Activated T-cell treated with anti-CD3 and anti-CD28 coated beads for 24 hours (primary cell): ENCODE data around the gene PTPRN2.
"Not testable (repeated sequence)": the region's sequence is repeated elsewhere in the genome, so short reads cannot be mapped to it uniquely, and the experiment has no call there.

Experiments used
- DNase-seq: peaks from one replicate; pipeline ENCODE4 v3.0.0-alpha.2; 2020; ENCODE audit warnings: low read depth

PTPRN2 gene

DNA sequence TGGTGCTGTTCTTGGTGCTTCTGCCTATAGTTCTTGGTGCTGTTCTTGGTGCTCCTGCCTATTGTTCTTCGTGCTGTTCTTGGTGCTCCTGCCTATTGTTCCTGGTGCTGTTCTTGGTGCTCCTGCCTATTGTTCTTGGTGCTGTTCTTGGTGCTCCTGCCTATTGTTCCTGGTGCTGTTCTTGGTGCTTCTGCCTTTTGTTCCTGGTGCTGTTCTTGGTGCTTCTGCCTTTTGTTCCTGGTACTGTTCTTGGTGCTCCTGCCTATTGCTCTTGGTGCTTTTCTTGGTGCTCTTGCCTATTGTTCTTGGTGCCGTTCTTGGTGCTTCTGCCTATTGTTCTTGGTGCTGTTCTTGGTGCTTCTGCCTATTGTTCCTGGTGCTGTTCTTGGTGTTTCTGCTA is 71.1 kb downstream of the PTPRN2 start:
- no peak for DNase-seq

DNA sequence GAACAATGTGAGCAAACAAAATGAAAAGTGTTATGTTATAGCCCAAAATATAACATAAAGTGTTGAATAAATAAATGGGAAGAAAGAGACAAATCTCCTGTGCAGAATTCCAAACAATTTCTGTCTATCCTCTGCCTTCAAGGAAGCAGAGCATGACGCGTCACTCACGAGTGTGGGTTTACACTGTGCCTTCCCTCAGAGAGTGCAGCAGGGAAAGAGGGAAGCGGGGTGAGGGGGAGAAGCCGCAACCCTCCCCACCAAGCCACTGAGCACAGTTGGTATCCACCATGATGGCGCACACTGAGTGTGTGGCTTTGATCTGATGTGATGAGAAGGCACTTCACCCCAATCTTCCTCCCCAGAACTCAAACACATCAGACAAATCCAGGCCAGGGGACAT is 74.8 kb downstream of the PTPRN2 start:
- no peak for DNase-seq

DNA sequence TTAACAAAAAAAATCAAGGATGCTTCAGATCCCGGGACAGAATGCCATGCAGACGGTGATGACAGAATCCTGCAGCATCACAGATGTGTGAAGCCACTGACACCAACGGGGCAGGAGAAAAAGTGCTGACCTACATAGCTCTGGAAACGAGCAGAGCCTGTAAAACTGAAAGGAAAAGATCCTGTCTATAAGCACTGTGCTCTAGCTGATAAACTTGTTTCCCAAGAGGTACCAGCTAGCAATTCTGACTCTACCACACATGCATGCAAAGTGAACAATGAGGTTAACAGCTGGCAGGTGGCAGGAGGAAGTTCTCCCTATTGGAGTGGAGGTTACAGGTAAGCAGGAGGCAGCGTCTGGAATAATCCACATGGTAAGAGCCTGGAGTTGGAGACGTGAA is 75.6 kb downstream of the PTPRN2 start:
- DNase-seq = no peak

DNA sequence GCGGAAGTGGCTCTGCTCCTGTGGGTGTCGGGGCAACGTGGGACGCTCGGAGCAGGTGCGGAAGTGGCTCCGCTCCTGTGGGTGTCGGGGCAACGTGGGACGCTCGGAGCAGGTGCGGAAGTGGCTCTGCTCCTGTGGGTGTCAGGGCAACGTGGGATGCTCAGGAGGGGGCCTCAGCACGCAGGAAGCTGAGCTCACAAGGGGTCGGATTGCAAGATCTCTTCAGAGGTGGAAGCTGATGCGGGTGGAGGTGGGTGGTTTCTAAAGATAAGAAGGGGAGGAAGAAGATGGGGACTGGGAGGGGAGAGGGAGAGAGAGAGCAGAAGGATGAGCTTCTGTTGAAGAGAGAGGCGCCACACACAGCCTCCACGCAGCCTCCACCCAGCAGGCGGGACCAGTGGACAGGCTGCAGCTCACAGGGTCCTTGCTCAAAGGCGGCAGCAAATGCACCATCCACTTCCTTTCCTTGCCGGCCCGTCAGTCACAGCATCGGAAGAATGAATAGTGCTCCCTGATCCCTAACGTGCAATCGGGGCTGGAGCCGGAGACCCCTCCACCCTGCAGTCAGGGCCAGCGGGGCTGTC is 78.7 kb downstream of the PTPRN2 start:
- no peak for DNase-seq

DNA sequence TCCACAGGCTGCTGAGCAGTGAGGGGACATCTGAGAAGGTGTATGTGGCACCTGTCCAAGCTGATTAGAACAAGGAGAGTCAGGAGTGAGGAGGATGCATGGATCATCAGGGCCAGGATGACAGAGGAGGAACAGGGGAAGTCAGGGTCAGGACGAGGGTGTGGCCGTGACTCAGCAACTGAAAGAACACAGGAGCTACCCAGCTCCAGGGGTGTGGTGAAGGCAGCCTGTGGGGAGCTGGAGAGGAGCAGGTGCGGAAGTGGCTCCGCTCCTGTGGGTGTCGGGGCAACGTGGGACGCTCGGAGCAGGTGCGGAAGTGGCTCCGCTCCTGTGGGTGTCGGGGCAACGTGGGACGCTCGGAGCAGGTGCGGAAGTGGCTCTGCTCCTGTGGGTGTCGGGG is 79.3 kb downstream of the PTPRN2 start:
- DNase-seq = not testable (repeated sequence)

DNA sequence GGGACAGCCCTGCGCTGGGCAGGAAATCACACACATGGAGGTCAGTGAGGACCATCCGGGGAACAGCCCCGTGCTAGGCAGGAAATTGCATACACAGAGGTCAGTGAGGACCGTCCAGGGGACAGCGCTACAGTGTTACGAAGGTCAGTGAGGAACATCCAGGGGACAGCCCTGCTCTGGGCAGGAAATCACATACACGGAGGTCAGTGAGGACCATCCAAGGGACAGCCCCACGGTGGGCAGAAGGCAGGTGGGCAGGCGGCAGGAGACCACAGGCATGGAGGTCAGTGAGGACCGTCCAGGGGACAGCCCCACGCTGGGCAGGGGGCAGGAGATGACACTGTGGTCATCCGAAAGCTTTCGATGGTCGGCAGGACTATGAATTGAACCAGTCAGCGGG is 79.7 kb downstream of the PTPRN2 start:
- DNase-seq = no peak

DNA sequence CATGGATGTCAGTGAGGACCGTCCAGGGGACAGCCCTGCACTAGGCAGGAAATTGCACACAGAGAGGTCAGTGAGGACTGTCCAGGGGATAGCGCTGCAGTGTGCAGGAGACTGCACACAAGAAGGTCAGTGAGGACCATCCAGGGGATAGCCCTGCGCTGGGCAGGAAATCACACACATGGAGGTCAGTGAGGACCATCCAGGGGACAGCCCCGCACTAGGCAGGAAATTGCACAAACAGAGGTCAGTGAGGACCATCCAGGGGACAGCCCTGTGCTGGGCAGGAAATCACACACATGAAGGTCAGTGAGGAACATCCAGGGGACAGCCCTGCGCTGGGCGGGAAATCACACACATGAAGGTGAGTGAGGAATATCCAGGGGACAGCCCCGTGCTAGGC is 80.4 kb downstream of the PTPRN2 start:
- not testable (repeated sequence) for DNase-seq

DNA sequence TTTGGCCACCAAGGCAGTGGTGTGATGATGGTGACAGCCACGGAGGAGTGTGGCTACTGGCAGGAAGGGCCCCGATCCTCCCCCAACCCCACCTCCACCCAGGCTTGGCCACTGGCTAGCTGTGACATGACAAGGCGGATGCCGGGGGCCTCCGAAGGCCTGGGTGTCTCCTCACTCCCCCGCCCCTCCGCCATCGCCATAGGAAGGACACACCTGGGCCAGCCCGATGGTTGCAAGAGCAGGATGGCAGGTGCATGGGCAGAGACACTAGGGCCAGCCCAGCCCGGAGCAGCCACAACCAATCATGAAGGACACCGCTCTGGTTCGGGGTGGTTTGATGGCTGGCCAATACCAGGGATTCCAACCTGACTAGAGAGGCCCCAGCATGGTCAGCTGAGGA is 81.0 kb downstream of the PTPRN2 start:
- DNase-seq = no peak

DNA sequence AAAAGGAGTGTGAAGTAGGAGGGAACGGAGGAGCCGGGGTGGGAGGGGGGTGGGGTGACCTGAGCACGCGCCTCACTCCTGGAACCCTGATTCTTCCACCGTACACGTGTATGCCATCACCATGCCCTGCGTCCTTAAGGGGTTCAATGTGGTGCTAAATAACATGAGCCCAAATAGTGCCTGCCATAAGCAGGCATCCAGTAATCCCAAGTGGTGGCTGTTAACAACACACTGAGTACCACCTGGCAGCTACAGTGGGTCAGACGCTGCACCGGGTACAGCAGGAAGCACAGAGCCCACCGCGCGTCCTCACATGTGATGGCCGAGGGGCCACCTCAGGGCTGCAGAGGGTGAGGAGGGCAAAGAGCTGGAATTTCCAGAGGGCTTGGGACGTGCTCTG is 81.9 kb downstream of the PTPRN2 start:
- DNase-seq = no peak

DNA sequence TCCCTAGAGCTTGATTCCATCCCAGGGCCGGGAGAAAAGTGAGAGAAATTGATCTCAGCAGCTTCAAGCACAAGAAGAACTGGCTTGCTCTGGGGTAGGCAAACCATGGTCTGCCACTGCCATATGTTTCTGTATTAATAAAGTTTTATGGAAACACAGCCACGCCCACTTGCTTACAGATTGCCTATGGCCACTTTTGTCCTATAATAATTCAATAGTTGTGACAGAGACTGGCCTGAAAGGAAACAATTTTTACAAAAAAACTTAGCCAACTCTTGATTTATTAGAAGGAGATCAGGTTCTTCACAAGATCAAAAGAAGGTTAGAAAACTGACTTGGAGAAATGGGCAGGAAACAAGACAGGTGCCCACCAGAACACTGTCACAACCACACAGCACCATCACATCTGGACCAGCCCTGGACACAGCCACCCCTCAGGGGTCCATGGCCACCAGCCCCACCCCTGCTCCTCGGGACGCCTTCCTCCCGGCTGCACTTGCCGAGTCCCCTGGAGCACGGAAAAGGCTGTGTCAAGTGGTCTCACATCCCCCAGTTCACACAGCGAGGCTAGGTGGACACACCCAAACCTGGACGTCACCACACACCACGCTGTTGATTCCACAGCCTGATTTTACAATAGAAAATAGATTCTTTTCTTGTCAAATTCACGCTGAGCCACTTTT is 85.4 kb downstream of the PTPRN2 start:
- DNase-seq = no peak

DNA sequence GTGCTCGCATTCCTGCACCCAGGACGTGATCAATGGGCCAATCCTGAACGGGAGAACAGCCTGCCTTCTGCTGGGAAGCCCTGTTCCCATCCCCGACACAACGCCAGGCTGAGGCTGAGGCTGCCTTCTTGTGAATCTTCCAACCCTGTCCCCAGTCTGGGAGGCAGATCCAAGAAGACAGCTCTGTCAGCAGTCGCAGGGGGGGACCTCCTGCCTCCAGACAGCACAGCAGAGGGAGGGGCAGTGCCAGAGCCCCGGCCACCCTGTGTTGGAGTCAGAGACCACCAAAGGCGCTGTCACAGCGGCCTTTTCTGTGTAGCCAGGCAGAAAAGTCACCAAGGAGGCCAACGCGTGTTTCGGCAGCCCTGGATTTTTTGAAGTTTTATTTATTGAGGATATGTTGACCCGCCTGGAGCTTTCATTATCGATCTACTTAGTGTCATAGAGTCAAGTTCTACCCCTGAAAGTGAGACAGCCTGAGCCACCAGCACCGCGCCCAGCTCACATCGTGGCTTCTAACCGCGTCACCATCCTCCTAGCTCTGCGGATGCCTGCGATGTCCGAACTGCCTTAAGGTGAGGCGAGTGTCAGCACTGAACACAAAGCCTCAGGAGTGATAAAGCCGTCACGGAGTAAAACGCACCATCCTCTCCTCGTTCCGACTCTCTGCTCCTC is 86.1 kb downstream of the PTPRN2 start:
- DNase-seq = no peak

DNA sequence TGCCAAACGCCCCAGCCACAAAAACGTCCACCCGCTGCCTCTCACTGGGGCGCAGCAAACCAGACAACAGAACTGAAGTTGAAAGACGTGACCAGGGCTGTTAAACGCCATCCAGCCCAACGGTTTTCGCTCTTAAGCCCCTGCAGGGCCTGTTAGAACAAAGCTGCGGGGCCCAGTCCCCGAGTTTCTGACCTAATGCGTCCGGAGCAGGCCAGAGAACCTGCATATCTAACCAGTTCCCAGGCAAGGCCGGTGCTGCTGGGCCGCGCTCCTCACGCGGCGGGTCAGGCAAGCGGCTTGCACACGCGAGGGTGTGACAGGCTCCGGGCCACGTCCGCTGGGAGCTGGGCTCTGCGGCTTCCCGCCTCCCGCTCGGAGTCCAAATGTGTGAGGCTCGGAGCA is 87.0 kb downstream of the PTPRN2 start:
- DNase-seq = no peak

DNA sequence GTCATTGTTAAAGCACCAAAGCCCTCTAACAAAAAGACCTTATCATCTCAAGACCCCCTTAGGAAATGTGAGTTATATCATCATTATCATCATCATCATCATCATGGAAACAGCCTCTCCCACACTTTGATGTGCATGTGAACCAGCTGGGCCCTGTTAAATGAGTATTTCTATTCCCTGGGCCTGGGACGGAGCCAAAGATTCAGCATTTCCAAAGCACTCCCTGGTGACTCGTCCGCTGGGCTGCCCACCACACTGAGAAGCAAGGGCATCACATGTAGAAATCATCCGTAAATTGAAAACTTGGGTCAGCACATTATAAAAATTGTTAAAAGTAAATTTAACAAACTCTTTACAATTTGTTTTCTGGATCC is 88.6 kb downstream of the PTPRN2 start:
- DNase-seq = no peak

DNA sequence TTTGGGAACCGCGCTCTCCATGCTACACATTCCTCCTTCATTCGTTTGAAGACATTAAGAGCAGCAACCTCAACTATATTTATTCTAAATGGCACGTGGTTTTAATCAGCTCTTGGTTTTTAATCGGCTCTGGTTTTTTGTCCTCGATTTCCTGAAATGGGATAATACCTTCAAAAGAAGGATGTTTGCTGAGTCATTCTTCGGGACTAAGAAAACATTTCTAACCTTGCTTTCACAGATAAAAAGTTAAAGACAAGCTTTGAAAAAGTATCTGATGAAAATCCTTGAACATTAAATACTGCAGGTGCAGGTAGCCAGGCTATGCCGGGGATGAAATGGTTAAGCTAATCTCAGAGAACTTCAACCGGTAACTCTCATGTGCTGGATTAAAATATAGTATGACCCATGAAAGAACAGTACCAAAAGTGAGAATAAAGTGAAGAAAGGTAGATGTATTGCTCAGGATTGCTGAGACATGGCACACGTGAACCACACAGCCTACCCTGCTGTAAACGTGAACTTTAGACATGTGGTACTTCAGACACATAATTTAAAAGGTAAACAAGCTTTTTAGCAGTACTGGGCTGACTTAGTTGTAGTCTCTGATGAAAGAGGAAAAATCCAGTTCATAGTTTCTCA is 89.1 kb downstream of the PTPRN2 start:
- no peak for DNase-seq

DNA sequence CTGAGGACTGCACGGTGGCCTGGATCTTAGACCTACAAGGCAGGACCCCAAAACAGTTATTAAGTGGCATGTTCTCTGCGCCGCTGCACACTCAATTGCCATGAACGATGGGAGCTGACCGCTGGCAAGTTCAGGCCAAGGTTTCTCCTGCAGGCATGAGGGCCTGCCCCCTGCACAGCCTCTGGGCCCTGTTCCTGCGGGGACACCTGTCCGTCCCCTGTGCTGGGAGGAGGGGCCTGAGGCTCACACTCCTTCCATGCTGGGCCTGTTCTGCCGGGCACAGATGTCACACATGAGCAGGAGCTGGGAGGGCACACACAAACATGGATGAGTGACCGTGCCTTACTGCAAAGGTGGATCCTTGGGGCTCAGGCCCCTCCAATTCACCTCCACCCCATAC is 90.0 kb downstream of the PTPRN2 start:
- no peak for DNase-seq

DNA sequence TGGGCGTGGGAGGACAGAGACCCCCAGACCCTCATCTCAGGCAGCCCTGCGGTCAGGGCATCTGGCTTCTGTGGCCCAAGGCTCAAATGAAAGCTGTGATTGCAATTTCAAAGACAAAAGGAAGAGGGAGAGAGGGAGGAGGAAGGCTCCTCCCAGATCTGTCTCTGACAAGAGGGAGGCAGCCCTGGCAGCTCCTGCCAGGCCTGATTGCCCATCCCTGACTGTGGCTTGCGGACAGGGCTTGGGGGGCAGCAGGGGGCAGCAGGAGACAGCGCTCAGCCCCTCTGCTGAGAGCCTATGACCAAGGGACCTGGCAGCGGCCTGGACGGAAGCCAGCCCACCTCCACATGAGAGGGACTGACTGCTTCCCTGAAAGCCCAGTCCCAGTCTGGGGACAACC is 91.8 kb downstream of the PTPRN2 start:
- DNase-seq = no peak

DNA sequence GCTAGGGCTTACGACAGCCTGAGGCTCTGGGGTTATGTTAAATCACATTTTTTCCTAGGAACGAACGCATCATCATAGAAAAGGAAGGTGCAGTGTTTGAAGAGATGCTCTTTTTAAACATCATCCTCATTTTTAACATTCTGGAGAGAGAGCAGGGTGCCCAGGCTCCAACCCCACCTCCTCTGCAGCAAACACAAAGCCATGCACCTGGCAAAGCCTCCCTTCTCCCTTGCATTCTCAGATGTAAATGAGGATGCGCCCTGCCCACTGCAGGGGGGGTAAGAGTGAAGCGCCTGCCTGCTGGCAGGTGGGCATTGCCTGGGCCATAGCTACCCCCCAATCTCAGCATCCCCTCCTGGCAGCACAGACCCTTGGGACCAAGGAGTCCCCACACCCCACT is 92.4 kb downstream of the PTPRN2 start:
- no peak for DNase-seq

DNA sequence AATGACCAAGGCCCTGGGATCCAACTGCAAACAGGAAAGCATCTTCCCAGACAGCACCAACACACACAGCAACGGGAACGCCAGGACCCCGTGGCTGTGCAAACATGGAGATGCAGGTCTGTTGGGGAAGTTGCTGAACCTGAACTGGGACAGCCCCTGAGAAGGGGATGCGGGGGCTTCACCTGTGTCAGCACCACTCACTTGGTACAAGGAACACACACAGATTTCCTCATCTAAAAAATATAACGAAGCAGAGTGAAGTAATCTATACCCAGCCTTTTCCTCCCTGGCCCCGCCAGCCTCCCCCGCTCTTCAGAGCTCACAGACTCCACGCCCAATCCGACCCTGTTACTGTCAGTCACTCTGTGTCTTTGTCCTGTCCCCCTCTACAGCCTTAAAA is 93.0 kb downstream of the PTPRN2 start:
- DNase-seq = no peak

DNA sequence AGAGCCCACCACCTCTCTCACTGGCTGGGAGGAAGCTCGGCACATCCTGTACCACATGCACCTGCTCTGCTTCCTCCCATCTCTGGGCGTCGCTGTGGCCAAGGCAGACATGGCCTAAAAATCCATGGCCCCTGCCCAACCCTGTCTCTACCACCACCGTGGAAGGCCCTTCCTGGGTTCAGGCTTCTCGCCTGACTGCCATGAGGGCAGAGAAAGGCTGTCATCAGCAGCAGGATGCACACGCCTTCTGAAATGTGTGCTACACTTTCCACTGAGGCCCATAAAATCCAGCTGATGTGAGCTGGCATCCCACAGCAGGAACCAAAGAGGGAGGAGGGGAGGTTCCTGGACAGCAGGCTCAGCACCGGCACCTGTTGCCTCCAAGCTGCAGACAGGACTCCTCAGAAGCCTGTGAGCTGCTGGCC is 93.4 kb downstream of the PTPRN2 start:
- no peak for DNase-seq

DNA sequence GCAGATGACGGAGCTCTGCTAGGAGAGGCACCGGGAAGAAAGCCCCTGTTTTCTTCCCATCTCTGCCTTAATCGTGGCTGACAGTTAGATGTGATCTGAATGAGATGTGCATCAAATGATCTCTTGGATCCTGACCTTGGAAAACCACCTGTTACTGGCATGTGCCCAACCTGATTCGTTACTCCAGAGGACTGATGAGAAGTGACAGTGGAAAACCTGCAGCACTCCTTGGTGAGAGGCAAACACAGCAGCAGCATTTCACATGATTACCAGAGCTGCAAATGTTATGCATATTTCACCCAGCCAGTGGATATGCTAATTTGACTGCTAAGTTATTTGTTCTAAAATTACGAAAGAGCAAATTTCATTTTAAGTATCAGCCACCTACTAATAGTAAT is 95.3 kb downstream of the PTPRN2 start:
- no peak for DNase-seq

DNA sequence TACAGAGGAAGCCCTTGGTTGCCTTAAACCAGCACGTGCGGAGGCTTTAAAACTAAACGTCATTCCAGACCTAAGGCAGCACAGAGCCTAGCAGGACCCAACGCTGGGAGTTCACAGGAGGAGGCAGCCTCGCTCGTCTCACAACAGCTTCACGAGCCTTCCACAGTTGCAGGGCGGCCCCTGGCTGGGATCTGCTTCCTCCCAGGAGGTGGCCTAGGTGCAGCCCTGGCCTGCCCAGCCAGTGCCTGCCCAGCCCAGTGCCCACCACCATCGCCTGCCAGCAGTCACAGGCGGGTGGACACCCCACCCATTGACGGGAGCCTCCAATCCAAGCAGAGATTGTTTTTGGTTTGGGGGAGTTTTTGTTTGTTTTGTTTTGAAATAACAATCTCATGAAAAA is 96.5 kb downstream of the PTPRN2 start:
- no peak for DNase-seq

DNA sequence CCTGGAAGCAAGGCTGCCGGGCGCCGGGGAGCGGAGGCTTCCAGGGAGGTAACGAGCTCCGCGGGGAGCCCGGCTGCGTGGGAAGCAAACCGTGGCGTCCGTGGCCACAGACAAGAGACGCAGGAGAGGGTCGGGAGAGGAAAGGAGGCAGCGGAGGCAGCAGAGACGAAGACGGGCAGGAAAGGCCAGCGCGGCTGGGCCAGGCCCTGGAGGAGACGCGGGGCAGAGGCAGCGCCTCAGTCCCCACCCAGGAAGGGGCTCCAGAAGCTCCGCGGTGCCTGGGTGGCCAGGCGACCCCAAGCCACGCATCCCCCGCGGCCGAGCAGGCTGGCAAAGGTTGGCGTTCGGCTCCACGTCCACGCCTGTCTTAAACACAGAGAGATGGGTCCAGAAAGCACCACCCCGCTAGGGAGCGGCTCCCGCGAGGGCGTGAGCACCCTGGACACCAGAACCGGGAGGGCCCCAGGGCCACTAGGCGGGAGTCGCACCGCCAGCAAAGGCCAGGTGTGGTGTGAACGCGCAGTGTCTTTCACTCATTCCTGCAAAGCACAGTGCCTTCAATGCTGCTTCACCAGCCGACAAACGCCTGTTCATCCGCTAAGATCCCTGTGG is 97.3 kb downstream of the PTPRN2 start:
- no peak for DNase-seq
